Measurements from ENCODE around the gene FAM20C.

GRCh38 chr7:304574-305409 lies 112.4 kb downstream of the FAM20C start:
- TF ChIP-seq POLR2A (IDR thresholded peaks at IDR 0.05): no peak
- TF ChIP-seq CTCF (IDR thresholded peaks at IDR 0.05): no peak

Measured in prostate gland (tissue), 2 donors.